ENCODE measurements around the gene TMPRSS6. TPM values are rescaled to one million over a fixed set of nuclear protein-coding genes. Genes with fewer than 3 reads are reported as not detected.

Gene TMPRSS6
- total RNA-seq, 1 experiment from 2014 or later: not detected

DNA sequence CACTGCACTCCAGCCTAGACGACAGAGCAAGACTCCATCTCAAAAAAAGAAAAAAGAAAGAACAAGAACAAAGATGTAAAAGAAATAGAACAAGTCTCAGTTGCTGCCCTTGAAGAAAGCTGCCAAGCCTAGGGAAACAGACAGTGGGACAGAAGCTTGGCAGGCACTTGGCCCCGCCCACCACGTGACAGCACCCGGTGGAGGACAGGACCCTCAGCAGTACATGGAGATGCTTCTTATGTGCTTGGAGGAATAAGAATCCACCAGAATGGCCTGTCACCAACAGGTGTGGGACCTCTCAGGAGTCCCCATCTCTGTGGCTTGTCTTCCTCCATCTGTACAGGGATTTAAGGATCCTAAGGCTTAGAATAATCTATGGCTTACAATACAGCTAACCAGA is 7.6 kb upstream of the TMPRSS6 start:
- no peak for DNase-seq (ENCODE audit: low read depth)

DNA sequence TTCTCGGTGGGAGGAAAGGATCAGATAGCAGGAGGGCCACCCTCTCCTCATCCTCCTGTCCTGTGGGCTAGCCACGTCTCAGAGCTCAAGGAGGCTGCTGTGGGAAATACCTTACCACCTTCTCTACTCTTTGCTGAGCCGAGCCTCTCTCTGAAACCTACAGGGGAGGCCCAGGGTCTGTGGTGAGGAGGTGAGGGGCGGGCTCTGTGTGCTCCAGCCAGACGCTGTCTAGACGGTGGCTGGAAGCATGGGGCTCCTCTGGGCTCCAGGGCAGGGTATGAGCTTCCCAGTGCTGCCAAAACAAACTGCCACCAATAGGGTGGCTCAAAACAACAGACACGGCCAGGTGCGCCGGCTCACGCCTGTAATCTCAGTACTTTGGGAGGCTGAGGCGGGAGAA is 5.5 kb upstream of the TMPRSS6 start:
- no peak for DNase-seq (ENCODE audit: low read depth)

DNA sequence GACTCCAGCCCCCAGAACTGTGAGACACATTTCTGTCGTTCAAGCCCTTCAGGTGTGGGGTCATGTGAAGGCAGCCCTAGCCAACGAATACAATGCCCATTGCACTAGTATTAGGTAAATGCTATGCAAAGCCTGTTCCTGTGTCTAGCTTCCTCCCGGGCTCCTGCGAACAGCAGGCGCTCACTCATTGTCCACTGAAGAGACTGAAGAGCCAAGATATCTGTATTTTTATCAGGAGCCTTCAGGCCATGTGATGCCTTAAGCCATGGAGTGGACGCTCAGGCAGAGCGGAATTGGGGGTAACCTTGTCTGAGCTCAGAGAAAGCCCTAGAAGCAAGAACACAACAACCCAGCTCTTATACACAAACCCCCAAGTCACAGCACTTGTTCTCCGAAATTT is 4.2 kb upstream of the TMPRSS6 start:
- DNase-seq (ENCODE audit: low read depth): no peak

DNA sequence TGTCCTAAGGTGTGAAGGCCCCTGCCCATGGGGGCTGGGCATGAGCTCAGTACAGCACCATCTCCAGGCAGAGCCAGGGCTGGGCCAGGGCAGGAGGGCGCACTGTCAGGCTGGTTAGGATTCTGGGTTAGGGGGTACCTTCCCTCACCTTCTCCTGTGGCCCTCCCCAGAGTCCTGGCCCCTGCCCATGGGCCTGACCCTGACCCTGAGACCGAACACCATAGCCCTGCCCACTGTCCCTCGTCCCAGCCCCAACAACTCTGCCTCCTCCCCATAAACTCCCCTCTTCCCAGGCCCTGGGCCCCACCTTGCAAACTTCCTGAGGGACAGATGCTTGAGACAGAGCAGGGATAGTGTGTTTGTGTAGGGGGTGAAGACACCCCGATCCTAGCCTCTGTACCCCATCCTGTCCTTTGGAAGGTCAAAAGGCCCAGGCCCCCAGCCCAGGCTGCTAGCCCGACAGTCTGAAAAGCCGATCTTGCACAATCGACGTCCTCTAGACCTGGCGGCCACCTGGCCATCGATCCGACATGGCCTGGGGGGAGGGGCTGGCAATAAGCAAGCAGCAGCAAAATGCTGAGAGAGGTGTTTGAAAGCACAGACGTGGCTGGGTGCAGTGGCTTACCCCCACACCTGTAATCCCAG is 2.7 kb upstream of the TMPRSS6 start:
- no peak for DNase-seq (ENCODE audit: low read depth)

DNA sequence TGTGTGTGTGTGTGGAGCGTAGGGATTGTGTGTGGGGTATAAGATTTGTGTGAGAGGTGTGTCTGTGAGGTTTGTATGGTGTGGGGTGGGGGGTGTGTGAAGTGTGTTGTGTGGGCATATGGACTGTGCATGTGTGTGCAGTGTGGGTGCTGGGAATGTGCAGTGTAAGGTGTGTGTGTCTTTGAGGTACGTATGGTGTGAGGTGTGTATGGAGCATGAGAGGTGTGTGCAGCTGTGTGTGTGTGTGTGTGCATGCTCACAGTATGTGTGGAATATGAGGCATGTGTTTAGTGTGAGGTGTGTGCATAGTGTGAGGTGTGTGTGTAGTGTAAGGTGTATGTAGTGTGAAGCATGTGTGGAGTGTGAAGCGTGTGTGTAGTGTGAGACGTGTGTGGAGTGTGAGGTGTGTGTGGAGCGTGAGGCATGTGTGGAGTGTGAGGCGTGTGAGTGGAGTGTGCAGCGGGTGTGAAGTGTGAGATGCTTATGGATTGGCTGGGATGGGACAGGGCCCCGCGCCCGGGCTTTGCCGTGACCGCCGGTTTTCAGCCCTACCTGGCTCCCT is 1.7 kb upstream of the TMPRSS6 start:
- no peak for DNase-seq (ENCODE audit: low read depth)

DNA sequence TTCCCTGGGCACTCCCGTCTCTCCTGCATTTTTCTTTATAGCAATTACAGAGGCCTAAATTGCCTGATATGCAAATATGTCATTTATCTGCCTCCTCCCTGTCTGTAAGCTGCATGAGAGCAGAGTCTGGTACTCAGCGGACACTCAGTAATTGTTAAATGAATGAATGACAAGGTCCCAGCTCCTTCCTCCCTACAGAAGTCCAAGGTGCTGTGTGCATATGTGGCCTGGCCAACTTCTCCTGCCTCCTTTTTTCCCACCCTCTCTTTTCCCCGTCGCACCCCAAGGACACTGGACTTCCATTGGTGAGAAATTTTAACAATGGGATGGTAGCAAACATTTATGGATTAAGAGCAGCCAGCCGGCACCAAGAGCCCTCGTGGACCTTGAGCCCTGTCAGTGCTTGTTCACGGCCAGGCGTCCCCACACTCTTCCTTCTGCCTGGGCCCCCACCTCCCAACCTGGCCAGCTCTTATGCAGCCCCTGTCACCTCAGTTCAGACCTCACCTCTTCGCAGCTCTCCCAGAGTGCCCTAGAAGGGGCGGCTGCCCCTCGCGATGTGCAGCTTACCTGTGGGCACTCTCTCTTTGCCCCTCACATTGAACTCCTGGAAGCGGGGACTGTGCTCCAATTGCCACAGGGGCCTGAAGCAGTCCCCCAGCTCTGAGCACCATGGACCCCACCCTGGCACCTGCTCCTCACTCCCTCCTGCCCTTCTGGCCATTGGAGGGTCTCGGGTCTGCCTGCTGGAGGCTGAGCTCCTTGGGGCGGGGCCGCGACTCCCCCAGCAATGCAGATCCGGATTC is 1.5 kb downstream of the TMPRSS6 start:
- DNase-seq (ENCODE audit: low read depth): no peak

DNA sequence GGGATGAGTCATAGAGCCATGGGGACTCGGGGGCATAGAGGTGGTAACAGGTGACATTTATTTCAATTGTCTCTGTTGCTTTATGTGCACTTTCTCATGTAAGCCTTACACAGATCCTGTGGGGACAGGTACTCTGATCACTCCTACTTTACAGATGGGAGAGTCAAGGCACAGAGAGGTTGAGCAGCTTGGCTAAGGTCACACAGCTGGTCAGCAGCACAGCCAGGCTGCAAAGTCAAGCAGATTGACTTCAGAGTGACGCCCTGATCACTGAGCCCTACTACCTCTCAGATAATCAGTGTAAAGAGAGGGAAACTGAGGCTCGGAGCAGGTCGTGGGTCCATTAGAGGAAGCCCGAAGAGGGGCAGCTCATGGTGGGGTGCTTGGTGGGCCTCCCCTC is 3.5 kb downstream of the TMPRSS6 start:
- DNase-seq (ENCODE audit: low read depth): no peak

DNA sequence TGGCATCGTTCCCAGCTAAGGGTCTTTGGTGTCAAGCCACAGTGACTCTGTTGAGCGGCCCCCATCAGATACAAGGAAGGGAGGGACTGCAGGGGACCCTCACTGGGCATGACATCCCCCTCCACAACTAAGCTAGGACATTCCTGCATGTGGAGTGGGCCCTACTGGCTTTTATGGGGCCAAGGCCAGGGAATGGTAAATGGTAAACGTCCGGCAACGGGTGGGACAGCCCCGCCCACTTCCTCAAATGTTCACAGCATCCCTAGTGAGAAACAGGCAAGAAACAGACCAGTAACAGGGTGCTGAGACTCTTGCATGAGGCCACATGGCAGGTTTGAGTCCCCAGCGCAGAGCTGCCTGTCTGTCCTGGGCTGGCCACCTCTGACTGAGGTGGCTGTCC is 4.4 kb downstream of the TMPRSS6 start:
- peak; percentile 22 for DNase-seq (ENCODE audit: low read depth)

DNA sequence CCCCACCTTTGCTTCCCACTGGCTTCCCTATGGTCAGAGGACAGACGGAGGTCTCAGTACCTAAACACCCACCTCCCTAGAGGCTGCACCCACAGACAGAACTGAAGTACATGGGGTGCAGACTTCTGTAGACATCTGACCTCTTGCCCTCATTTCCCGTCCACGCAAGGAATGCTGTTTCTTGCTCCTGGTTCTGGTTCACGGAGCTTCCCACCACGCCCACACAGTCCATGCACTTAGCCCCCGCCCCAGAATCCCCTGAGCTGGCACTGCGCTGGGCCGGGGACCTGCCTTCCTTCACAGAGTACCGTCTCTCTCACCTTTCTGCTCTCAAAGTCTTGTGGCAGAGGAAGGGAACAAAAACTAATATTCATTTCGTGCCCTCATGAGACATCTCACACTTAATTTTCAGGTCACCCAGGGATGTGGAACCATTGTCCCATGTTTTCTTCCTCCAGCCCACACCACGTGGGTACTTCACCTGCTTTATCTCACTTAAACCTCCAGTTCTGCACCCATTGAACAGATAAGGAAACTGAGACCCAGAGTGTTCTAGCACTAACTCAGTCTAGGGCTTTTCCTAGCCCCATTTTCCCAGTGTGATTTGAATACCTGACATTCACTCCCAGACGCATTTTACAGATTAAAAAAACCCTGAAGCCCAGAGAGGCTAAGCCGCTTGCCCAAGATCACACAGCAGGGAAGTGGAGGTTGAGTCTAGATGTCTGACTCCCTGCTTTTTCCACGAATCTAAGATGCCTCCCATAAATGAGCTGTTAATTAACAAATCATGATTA is 5.7 kb downstream of the TMPRSS6 start:
- no peak for DNase-seq (ENCODE audit: low read depth)

DNA sequence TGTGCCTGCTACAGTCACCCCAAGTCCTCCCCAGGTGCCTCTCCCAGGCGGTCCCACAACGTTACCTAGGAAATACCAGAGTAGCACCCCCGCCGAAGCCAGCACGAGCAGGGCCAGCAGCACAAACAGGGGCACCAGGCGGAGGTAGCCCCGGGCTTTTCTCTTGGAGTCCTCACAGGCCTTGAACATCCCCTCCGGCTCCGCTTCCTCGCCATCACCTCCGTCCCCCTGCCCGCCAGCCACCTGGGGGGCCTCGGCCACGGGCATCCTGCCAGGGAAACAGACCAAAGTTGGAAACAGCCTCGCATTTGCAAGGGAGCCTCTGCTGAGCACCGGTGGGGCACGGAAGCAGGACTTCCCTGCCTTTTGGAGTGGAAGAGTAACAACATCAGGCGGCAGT is 6.4 kb downstream of the TMPRSS6 start:
- DNase-seq (ENCODE audit: low read depth): no peak

DNA sequence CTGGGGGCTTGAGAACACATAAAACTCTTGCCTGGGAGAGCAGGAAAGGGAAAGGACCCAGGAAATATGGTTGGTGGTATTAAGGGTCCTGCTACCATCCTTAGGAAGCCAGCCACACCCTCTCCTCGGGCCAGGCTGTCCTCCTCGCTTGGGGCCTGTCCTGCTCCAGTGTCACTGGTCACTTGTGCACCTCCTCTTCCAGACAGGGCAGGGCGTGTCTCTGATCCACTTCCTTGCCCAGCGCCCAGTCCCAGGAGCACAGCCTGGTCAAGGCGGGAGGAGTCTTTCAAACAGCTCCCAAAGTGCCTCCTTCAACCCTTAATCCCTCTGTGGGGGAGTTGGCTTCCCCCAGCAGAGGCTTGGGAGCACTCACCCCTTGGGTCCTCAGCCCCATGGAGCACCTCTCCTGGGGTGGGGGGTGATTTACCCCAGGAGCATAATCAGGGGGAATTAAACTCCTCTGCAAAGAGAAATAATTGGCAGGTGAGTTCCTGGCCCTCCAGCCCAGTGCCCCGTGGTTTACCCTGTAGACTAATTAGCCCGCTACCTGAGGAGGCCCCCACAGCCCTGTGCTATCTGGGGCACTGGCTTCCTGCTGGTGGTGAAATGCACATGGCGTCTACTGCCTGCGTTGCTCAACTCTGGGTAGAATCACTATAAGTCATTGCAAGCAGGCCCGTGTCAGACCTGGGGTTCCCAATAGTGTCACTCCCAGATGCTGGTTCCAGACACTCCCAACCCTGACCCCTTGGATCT is 8.0 kb downstream of the TMPRSS6 start:
- DNase-seq (ENCODE audit: low read depth): no peak

DNA sequence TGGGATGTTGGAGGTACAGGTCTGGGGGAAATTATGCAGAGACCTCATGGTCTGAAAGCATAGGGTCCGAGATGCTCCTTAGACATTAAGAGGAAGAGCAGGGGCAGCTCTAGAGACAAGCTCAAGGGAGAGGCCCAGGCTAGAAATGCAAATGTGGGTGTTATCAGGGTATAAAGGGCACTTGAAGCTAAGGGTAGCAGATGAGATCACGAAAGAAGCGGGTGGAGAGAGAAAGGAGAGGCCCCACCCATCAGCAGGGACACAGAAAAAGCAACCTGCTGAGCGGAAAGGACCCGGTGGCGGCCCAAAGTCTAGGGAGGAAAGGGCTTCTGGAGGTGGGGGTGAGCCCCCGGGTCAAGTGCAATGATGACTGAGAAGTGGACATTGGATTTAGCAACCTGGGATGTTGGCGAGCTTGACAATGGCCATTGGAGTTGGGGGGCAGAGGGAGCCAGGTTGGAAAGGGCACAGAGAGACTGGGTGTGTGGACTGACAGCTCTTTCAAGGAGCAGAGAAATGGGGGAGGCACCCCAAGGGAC is 8.9 kb downstream of the TMPRSS6 start:
- no peak for DNase-seq (ENCODE audit: low read depth)

DNA sequence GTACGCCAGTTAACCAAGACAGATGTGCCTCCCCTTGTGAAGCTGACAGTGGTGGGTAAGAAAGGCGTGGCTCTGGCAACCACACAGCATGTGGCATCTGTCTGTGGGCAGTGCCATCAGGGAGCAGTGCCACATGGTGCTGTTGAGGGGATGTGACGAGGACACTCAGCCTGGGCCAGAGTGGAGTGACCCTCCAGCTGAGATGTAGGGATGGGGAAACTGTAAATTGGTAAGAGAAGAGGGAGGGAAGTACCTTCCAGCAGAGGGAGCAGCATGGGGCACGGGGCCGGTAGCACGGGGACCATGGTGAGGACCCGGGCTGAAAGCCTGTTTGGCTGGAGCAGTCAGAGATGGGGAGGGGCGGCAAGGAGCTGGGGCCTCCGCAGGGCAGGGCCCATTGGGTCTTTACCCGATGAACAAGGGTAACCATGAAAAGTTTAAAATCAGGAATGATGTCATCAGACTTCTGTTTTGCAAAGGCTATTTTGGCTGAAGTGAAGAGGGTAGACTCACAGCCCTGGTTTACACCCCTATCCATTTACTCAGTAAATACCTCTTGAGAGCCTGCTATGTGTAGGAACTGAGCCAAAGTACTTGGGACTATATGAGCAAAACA is 10.4 kb downstream of the TMPRSS6 start:
- no peak for DNase-seq (ENCODE audit: low read depth)

DNA sequence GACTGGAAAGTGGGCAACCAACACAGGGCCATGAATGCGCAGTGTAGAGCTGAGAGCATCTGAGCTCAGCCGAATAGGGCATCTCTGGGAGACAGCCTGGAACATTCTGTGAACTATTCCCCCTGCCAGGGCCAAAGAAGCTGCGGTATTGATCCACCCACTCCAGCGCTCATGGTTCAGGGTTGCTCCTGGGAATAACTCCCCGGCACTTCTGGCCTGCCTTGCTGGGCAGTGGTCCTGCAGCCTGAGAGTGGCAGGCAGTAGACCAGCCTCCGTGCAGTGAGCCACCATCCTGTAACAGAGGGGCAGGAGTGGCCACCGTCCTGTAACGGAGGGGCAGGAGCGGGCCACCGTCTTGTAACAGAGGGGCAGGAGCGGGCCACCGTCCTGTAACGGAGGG is 12.2 kb downstream of the TMPRSS6 start:
- no peak for DNase-seq (ENCODE audit: low read depth)

DNA sequence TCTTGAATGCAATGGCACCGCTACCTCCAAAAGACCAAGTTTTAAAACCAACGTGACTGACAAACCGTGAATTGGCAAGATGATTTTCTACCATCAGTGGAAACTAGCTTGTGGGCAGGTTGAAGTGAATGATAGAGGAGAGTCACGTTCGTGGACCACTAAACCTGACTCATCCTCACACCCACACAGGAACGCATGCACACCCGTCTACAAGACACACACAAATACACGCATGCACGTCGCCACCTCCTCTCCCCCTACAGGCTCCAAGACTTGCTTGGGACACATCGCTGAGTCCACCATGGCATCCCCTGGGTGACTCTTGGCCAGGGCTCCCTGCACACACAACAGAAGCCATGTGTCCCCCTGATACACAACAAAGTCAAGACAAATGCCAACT is 14.4 kb downstream of the TMPRSS6 start:
- DNase-seq (ENCODE audit: low read depth): no peak

DNA sequence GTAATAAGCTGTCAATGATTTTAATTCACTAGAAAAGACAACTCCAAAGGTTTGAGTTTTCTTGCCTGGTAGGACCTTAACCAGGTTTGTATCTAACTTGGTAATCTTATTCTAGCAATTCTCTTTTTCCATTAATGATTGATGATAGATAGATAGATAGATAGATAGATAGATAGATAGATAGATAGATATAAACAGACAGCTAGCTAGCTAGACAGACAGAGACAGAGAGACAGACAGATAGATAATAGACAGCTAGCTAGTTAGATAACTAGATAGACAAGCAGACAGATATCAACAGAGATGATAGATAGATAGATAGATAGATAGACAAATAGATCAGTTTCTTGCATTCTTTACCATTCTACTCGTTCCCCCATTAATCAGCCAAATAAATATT is 15.3 kb downstream of the TMPRSS6 start:
- no peak for DNase-seq (ENCODE audit: low read depth)

DNA sequence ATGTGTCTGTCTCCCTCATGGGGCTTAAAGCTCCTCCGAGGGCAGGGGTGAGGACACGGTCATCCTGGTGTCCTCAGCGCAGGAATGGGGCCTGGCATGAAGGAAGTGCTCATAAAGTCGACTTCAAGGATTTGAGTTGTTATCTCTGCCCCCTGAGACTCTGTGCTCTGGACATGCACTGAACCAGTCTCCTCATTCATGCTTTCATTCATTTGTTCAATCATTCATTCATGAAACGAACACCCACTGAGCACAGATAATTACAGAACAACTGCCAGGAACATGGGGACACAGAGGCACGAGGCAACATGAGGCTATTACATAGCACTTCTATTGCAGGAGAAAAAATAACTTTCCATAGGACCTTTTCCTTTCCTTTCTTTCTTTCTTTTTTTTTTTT is 16.5 kb downstream of the TMPRSS6 start:
- DNase-seq (ENCODE audit: low read depth): no peak

DNA sequence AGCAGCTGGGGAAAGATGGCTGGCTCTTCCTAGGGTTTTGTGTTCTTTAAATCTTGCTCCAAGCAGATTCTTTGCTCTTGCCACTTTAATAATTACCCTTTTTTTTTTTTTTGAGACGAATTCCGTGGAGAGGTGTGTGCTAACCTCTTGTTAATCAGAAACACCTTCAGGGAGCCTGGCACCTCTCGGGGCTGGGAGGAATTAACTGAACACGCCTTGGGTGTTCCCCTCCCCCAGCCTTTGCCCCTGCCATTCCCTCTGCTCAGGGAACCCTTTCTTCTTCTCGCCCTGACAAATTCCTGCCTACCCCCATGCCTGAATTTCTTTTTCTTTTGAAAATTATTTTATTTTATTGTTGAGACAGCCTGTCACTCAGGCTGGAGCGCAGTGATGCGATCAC is 17.5 kb downstream of the TMPRSS6 start:
- DNase-seq (ENCODE audit: low read depth): no peak

DNA sequence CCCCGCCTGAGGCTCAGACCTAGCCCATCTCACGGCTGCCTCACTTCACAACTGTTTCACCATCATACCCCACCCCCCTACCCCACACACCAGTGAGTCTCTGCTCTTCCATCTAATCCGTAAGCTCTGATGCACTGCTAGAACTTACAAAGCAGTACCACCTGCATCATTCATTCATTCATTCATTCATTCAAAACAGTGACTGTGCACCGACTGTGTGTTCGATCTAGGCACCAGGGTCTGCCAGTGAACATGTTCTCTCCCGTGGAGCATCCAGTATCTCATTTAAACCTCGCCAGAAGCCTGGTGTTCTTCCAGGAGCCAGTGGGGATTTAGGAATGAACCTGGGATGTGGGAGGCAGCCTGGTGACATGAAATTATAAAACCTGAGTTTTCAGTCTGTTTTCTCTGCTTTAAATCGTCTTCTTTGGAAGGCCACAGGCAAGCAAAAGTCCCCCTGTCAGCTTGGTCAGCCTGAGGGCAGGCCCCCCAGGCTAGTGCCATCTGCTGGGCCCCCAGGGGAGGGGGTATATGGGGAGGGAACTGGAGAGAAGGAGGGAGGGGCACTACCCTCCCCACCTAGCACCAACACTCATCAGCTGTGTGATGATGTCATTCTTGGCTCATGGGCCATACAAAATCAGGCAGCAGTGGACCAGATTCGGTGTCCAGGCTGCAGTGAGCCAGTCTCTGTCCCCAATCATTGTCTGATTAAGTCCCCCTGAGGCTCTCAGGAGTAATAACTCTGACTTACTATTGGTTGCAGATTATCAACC is 18.4 kb downstream of the TMPRSS6 start:
- DNase-seq (ENCODE audit: low read depth): peak; percentile 13

DNA sequence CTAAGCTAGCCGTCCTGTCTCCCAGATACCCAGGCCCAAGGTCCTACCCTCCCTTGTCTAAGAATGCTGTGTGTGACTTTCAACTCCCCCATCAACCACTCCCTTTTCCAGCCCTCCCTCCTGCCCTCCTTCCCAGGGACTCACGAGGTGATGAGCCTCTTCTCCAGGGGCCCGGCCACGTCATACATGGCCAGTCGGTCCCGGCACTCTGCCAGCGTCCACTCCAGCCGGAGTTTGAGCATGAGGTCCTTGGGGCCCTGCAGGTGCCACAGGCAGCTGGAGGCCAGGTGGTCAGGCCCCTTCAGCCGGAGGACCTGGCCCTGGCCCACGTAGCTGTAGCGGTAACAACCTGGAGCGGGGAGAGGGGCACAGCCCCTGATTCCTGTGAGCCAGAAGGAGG is 20.1 kb downstream of the TMPRSS6 start:
- DNase-seq (ENCODE audit: low read depth): peak; percentile 60

Measured in M059J (cell line).